ENCODE measurements around the gene DEK.

DEK gene

DNA sequence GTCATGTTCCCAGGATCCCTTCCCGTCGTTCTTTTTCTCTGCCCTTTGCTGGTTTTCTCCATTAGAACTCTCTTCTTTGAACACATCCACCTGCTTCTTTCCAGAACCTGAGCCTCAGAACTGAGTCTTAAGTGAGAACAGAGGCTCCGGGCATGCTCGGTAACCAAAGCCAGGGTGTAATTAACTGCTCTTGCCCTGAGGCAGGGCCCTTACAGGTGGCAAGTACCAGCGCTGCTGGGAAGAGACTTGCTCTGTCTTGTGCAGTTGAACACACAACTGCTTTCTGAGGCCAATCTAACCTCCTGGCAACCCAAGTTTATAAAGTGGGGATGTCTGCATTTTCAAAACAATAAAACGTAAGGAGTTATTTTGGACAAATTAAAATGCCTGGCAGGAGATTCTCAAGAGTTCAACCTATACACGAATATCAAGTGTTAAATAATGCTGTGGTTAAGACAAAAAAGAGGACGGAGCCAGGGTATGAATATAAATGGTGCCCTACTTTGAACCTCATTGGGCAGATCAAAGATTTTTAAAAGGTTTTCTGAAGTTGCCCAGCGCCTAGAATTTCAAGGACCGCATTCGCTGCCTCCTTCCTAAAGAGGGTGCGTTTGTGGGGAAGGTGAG, 12.4 kb upstream of the DEK start:
- no peak overlapping the region for H3K27ac ChIP-seq
- TF ChIP-seq, protein P1, sequence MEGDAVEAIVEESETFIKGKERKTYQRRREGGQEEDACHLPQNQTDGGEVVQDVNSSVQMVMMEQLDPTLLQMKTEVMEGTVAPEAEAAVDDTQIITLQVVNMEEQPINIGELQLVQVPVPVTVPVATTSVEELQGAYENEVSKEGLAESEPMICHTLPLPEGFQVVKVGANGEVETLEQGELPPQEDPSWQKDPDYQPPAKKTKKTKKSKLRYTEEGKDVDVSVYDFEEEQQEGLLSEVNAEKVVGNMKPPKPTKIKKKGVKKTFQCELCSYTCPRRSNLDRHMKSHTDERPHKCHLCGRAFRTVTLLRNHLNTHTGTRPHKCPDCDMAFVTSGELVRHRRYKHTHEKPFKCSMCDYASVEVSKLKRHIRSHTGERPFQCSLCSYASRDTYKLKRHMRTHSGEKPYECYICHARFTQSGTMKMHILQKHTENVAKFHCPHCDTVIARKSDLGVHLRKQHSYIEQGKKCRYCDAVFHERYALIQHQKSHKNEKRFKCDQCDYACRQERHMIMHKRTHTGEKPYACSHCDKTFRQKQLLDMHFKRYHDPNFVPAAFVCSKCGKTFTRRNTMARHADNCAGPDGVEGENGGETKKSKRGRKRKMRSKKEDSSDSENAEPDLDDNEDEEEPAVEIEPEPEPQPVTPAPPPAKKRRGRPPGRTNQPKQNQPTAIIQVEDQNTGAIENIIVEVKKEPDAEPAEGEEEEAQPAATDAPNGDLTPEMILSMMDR (conservative IDR thresholded peaks at IDR 0.05), result no peak

DNA sequence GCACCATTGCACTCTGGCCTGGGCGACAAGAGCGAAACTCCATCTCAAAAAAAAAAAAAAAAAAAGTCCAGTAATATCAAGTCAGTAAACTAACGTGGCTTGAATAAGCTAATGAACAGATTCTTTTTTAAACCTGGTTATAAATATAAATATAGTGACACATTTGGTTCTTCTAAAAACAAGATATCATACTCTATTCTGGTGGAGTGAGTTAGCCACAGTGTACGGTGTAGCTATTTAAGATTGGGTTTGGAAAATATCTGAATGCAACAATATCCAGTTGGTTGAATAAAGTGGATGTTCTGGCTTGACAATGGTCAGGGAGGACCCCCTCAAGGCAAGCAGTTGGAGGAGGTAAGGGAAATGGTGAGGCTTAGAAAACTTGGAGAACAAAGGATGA, 5.9 kb upstream of the DEK start:
- TF ChIP-seq, protein P1 (conservative IDR thresholded peaks at IDR 0.05), result no peak

DNA sequence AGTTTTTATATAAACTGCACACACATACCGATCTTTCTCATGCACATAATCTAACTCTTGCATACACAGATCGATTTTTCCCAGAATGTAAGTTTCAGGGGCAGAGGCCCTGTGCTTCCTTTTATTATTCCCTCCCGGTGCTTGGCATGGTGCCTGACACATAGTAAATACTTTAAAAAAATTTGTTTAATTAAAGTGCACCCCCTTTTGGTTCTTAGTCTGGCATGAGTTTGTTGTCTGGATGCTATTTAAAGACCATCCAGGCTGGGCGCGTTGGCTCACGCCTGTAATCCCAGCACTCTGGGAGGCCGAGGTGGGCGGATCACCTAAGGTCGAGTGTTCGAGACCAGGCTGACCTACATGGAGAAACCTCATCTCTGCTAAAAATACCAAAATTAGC, 5.4 kb upstream of the DEK start:
- TF ChIP-seq, protein P1 (conservative IDR thresholded peaks at IDR 0.05), result no peak

More for the DNA sequence above, 5.9 kb upstream of the DEK start:
- H3K27ac ChIP-seq, result no peak overlapping the region

DNA sequence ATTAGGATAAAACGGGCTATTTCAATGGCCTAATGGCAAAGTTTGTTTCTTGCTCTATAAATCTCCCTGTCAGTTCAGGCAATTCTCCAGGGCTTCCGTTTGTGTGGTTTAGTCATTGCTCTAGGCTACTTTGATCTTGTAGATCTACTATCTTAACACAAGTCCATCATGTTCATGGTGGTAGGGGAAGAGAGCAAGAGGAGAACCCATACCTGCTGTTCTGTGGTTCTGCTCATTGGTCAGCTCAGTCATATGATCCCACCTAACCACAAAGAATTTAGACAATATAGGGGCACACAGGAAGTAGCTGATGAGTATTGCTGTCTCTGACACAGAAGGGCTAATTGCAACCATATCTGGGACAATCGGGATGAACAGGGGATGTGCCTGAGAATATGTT, 4.9 kb upstream of the DEK start:
- TF ChIP-seq, protein P1 (conservative IDR thresholded peaks at IDR 0.05), result no peak
- H3K27ac ChIP-seq, result no peak overlapping the region

More for the DNA sequence above, 5.4 kb upstream of the DEK start:
- H3K27ac ChIP-seq, result no peak overlapping the region

DNA sequence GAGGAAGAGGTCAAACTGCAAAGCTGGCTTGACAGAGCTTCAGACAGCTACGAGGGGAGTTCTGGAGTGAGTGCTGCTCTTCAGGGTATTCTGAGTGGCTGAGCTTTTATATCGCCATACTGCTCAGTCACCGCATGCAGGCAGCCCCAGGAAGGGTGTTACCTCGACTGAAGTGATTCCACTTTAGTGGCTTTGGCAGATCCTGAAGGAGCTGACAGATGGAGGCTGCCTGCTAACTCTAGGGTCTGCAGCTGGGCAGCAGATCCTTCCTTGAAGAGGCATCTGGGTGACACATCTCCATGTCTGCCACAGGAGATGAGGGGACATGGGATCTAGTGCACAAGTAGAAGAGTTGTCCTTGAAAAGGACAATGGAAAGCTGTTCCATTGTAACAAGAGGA, 3.7 kb upstream of the DEK start:
- H3K27ac ChIP-seq, result no peak overlapping the region
- TF ChIP-seq, protein P1 (conservative IDR thresholded peaks at IDR 0.05), result no peak

DNA sequence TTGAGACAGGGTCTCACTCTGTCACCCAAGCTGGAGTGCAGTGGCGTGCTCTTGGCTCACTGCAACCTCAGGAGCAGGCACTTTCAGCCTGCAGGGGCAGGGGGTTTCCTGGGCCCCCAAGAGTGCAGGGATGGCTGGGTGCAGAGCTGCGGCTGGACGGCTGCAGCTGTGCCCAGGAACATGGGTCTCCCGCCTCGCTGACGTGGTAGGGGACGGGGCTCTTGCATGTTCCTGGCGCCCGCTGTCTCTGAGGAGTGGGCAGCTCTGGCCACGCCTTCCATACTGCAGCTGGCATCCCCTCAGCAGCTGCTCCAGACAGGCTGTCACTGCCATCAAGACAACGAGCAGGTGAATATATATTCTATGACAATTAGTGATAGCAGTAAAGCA, 2.2 kb upstream of the DEK start:
- TF ChIP-seq, protein P1 (conservative IDR thresholded peaks at IDR 0.05), result no peak
- H3K27ac ChIP-seq, result no peak overlapping the region

DNA sequence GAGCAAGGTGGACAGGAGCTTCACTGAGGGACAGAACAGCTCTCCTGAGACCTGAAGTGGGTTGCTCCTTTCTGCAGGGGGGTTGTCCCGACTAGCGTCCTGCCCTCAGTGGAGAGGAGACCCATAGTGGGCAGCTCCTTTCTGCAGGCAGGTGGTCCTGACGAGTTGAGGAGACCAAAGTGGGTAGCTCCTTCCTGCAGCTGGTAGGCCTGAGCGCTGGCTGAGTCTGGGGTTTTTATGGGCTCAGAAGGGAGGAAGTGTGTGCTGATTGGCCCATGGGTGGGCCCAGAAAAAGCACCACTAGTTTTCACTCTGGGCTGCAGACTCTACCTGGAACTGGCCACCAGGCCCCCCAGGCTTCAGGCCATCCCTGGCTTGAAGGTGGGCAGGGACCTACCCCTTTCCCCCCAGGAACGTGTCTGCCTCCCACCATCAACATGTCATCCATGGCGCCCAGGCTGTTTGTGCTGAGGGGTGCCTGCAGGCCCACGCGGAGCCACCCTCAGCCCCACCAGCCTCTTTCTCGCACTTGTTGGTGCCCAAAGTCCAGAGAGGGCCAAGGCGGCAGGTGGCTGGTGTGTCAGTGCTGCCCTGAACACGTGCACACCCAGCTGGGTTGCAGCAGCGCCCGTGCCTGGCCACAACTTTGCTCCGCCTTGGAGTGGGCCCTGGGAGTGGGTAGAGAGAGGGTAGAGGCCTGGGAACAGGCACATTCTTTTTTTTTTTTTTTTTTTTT, 1.6 kb upstream of the DEK start:
- TF ChIP-seq, protein P1 (conservative IDR thresholded peaks at IDR 0.05), result no peak
- no peak overlapping the region for H3K27ac ChIP-seq
